Mesenteric fat pad (tissue), 1 donor: Measurements from ENCODE around the gene SORCS1. TPM values are rescaled to one million over a fixed set of nuclear protein-coding genes. Genes with fewer than 3 reads are reported as not detected.

Experiments
- DNase-seq: peaks from one replicate; pipeline ENCODE4 v3.0.0-alpha.2; 2020; ENCODE audit warnings: low spot score
- total RNA-seq: library from RNA; stranded (reverse); fragmentation: NEBNext Ultra II Directional; extraction: Animal tissue kit (Norgen Biotek cat#: 25700); gene quantifications from one replicate; pipeline ENCODE4 v1.2.1, GENCODE V29; 2021
- donor health status: DM: yes; HTN: yes; CAD: no.

The SORCS1 gene
- total RNA-seq, 1 donor from 2014 or later = 0.16 TPM

- DNase-seq = no peak
These were observed 554.8 kb downstream of the SORCS1 start for GRCh38 chr10:106609470-106610266.

GRCh38 chr10:106608066-106608465 is 556.4 kb downstream of the SORCS1 start:
- no peak for DNase-seq

GRCh38 chr10:106595281-106595680 is 569.2 kb downstream of the SORCS1 start:
- no peak for DNase-seq

- DNase-seq = no peak
These were observed 570.6 kb downstream of the SORCS1 start for GRCh38 chr10:106593876-106594275.

- no peak for DNase-seq
These were observed 572.1 kb downstream of the SORCS1 start for GRCh38 chr10:106592396-106592795.

- DNase-seq = no peak
These were observed 582.2 kb downstream of the SORCS1 start for GRCh38 chr10:106582291-106582690.

GRCh38 chr10:106577756-106578155 is 586.8 kb downstream of the SORCS1 start:
- no peak for DNase-seq

- DNase-seq = no peak
These were observed 587.2 kb downstream of the SORCS1 start for GRCh38 chr10:106577266-106577665.

GRCh38 chr10:106576534-106576933 is 588.0 kb downstream of the SORCS1 start:
- no peak for DNase-seq

GRCh38 chr10:106573106-106573505 is 591.4 kb downstream of the SORCS1 start:
- DNase-seq = no peak

GRCh38 chr10:106571192-106571946 is 593.1 kb downstream of the SORCS1 start:
- no peak for DNase-seq

GRCh38 chr10:106570268-106570667 is 594.2 kb downstream of the SORCS1 start:
- DNase-seq = no peak

GRCh38 chr10:106567629-106568028 is 596.9 kb downstream of the SORCS1 start:
- DNase-seq = no peak

- no peak for DNase-seq
These were observed 597.6 kb downstream of the SORCS1 start for GRCh38 chr10:106566873-106567272.

- DNase-seq = no peak
These were observed 599.0 kb downstream of the SORCS1 start for GRCh38 chr10:106565546-106565945.

GRCh38 chr10:106563384-106563783 is 601.1 kb downstream of the SORCS1 start:
- no peak for DNase-seq

- DNase-seq = no peak
These were observed 603.4 kb downstream of the SORCS1 start for GRCh38 chr10:106560925-106561640.

- DNase-seq = no peak
These were observed 605.1 kb downstream of the SORCS1 start for GRCh38 chr10:106559442-106559841.

- no peak for DNase-seq
These were observed 606.4 kb downstream of the SORCS1 start for GRCh38 chr10:106557951-106558733.

GRCh38 chr10:106557053-106557452 is 607.5 kb downstream of the SORCS1 start:
- no peak for DNase-seq

GRCh38 chr10:106555599-106555998 is 608.9 kb downstream of the SORCS1 start:
- DNase-seq = no peak
